T-helper 9 cell (primary cell): Measurements from ENCODE around the gene RCOR2.

ENCODE experiments used
- DNase-seq: peaks from one replicate; pipeline ENCODE4 v3.0.0-alpha.2; 2020

The RCOR2 gene

GRCh38 chr11:63922673-63923192 lies 5.8 kb upstream of the RCOR2 start:
- no peak for DNase-seq

GRCh38 chr11:63920939-63921417 lies 4.0 kb upstream of the RCOR2 start:
- DNase-seq: no peak

GRCh38 chr11:63920126-63920938 lies 3.4 kb upstream of the RCOR2 start:
- DNase-seq: no peak

GRCh38 chr11:63919267-63920125 lies 2.5 kb upstream of the RCOR2 start:
- DNase-seq: no peak

- DNase-seq: no peak
Measured at GRCh38 chr11:63918507-63919191, 1.7 kb upstream of the RCOR2 start.

GRCh38 chr11:63917692-63918506 lies 935 bp upstream of the RCOR2 start:
- peak; percentile 24 for DNase-seq

GRCh38 chr11:63915961-63916836 lies 765 bp downstream of the RCOR2 start:
- DNase-seq: peak; percentile 17

GRCh38 chr11:63914896-63915691 lies 1.9 kb downstream of the RCOR2 start:
- DNase-seq: no peak

- DNase-seq: no peak
Measured at GRCh38 chr11:63913866-63914830, 2.8 kb downstream of the RCOR2 start.

- no peak for DNase-seq
Measured at GRCh38 chr11:63912678-63913077, 4.3 kb downstream of the RCOR2 start.

- DNase-seq: no peak
Measured at GRCh38 chr11:63911876-63912275, 5.1 kb downstream of the RCOR2 start.

- DNase-seq: no peak
Measured at GRCh38 chr11:63911440-63911839, 5.5 kb downstream of the RCOR2 start.

GRCh38 chr11:63910675-63911074 lies 6.3 kb downstream of the RCOR2 start:
- no peak for DNase-seq

GRCh38 chr11:63909591-63910506 lies 7.1 kb downstream of the RCOR2 start:
- no peak for DNase-seq

- no peak for DNase-seq
Measured at GRCh38 chr11:63908631-63909401, 8.1 kb downstream of the RCOR2 start.

GRCh38 chr11:63907808-63908530 lies 9.0 kb downstream of the RCOR2 start:
- DNase-seq: no peak
